Activated CD4-positive, CD25-positive, alpha-beta regulatory T cell treated with anti-CD3 and anti-CD28 coated beads, Interleukin-2, amount 50 U/mL, for 24 hours (primary cell): ENCODE data around the gene KRT79.

ENCODE experiments used
- ATAC-seq, 2 donors: fragments of 150-1000 bp; cut with Tn5 transposase; one replicate each; pipeline ENCODE4 v1.10.0; 2021; ENCODE audit warnings: mild to moderate bottlenecking in 1 of 2, moderate library complexity in 1 of 2

Gene KRT79

DNA sequence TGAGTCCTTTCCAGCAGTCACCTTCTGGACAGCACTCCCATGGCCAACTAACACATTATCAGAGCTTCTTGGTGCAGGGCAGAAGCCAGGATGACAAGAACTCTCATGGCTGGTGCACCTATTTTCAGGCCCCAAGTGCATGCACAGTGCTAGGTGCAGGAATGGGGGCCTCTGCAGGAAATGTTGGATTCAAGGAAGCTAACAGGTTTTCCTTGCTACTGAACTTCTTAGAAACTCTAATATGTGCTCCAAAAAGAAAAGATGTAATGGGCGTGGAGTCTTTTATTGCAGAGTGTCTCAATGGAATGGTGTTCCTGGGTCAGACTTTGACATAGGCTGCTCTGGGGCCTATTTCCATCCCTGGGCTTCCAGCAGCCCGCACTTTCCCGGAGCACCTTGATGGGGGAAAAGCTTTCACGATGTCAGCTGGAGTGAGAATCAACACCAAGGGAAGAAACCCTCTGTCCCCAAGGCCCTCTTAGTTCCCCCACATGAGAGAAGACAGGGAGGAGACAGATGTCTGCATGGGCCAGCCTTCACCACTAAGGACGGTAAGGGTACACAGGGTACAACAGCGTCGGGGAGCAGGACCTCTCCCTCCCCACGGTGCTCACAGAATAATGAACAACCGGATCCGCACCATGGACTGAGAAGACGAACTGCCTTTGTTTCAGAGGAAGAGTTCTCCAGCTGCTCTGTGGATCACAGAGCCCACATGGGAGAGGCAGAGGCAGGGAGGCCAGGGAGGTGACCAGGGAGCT, 45.1 kb downstream of the KRT79 start:
- ATAC-seq, result no peak

DNA sequence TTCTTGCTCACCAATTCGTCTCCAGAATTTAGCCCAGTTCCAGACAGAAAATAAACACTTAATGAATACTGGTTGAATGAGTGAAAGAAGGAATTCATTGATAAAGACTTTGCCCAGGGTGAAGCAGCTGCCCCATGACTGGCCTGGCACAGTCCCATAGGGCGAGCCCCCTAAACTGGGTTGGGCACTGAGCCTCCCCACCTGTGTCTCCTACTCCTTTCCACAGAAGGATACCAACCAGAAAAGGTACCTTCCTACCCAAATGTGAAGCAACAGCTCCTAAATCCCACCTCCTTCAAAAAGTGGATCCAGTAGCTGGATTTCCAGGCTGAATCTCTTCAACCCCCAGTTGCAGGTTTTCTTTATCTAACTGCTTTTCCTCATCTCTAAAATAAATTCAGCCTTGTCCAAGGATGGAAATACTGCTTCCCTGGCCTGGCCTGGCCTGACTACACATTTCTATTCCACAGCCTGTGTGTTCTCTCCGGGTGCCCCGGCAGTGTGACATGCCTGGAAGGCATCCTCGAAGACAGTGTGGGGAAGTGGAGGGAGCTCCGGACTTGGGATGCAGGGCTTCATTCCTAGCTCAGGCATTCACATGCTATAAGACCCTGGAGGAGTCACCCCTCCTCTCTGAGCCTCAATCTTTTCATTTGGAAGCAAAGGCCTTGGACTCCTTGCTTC, 45.8 kb downstream of the KRT79 start:
- no peak for ATAC-seq

DNA sequence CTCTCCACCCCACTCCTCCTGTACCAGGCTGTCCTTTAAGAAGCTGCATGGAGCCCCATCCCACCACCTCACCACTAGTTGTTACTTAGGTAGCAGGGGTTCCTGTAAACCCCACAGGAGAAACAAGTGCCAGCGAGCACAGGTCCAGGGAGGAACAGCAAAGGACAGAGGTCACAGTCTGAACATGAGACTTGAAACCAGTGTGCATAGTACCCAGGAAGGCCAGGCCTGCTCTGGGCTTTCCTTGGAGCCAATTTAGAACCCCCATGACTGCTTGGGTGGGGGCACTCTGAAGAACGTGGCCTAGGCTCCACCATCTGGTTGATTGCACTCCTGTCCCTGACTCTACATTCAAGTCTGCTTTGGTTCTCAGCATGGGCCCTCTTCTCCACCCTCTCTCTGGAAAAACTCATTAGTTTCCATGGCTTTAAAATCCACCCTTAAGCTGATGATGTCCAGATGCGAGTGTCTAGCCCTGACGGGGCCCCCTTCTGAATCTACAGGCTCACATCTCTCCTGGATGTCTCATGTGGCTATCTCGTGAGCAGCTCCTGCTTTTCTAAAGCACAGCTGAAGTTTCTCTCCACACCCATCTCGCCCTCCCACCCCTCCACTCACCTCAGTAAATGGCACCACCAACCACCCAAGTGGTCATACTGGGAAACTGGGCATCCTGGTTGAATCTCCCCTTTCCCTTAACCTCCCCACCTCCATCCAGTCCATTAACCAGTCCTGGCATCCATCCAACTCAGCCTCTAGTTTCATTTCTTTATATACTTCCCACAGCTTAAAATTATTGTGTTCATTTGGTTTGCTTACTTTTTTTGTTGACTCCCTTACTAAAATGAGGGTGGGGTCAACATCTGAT, 46.6 kb downstream of the KRT79 start:
- ATAC-seq, result no peak

DNA sequence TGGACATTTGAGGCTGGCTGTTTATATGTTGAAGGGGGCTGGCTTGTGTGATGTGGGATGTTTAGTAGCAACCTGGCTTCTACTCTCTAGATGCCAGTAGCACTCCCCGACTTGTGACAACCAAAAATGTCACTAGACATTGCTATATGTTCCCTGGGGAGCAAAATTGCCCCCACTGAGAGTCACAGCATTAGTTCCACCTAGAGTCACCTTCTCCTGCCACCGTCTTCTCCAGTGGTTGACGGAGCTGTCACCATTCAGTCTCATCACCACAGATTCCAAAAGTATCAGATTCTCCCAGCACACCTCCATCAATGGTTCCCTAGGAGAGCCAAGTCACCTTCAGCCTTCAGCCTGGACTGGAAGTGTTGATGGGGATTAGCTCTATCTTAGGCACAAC, 49.2 kb downstream of the KRT79 start:
- no peak for ATAC-seq

DNA sequence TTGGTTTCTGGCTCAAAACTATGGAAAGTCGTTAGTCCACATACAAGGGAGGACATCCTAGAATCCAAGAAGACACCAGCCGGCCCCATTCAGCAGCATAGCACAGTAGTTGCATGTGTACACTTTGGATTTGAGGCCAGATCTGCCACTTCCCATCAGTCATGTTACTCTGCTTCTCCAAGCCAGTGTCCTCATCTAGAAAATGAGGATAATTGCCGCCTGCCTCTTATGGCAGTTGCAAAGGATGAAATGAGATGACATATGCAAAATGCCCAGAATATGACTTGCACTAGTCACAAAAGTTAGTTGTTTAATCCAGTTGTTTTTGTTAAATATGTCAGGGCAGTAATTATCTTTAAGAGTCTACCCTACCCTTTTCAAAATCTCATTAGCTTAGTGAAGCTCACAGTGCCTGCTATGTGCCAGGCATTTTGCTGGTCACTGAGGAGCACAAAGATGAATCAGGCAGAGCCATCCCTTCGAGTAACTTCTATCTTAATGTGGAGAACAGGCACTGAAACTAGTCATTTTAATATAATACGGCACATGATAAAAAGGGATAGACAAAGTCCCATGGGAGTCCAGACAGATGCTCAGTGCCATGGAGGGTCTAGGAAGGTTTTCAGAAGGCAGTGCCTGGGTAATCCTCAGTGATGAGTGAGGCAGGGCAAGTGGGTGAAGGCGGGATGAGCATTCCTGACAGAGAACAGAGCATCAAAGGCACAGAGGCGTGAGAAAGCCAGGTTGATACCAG, 50.4 kb downstream of the KRT79 start:
- ATAC-seq, result no peak

DNA sequence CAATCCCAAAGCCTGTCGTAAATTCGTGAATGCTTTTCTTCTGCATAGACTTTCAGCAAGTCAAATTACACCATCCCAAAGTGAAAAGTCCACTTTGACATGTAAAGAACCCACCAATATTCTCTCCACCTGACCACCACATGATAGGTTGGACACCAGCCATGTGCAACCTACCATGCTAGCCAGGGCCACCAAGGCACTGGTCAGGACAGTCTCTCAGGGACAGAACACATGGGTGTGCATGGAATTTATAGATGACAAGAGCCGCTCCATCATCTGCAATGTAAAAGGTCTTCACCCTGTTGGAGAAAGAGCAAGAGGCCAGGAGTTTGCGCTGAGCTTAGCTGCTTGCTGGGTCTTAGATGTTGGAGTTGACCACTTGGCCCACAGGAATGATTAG, 51.6 kb downstream of the KRT79 start:
- ATAC-seq, result no peak

DNA sequence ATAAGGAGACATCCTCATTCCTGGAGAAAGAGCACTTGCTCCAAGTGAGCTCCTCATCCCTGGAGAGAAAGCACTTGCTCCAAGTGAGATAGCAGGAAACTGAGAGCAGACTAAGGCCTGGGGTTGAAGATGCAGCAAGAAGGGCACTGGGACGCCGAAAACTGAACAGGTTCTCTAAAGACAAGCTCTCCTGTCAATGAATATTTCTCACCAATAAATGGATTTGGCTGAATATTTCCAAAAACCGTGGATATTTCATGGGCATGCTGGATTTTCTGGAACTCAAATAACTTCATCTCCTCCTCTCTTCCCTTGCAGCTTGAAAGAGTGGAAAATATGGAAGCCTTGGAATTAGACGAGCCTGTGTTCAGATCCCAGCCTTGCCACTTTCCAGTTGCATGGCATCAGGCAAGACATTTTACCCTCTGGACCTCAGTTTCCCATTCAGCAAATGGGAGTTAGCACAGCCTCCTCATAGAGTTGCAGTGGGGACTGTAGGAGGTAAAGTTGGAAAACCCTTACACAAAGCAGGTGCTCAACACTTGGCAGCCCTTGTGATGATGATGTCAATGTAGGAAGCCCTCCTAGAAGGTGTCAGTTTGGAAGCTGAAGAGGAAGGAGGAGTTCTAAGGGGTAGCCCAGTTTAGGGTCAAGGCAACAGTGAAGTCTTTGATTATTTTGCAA, 52.6 kb downstream of the KRT79 start:
- no peak for ATAC-seq

DNA sequence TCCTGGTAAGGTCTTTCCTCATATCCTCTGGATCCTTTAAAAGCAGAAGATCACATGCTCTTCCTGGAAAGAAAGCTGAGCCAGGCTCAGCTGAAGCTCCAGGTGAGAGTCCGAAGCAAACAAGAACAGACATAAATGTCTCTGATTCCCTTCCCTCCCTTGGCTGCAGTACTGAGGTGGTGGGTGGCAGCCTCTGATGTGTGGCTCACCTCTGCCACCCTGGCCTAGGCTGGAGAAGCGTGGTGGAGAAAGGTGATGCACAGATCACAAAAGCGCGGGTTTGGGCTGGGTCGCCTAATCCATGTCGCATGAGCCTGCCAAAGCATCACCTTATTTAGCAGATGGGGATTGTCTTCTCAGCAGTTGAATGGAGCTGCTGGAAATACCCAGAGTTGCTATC, 54.2 kb downstream of the KRT79 start:
- no peak for ATAC-seq

DNA sequence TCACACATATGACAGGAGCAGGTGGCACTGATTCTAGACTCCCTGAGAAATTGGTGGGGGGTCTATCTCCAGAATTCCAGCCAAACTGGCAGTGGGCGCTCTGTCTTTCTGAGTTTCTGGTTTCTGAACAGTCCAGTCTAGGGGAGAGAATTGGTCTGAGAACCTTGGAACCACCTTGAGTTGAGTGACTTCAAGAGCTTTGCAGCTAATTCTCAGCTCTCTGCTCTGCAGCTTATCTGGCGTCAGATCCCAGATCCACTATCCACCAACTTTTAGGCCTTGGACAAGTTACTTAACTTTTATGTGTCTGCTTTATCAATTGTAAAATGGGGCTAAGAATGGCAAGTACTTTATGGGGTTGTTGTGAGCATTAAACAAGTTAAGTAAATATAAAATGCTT, 55.3 kb downstream of the KRT79 start:
- ATAC-seq, result no peak

DNA sequence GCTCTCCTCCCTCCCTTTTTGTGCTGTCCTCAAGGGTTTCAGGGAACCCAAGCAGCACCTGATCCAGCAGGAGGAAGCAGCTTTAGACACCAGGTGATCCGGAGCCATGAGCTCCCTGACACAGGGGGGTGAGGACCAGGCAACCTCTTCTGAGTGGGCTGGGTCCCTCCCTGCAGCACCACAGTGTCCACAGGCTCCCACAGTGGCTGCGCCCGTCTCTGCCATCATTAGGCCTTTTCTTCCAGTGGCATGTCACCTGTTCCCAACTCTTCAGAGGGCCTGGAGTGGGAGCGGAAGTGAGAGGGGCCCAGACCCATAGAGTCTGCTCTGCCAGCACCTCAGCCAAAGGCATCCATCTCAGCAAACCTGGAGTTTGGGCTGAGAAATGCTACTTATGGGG, 56.5 kb downstream of the KRT79 start:
- ATAC-seq, result no peak

DNA sequence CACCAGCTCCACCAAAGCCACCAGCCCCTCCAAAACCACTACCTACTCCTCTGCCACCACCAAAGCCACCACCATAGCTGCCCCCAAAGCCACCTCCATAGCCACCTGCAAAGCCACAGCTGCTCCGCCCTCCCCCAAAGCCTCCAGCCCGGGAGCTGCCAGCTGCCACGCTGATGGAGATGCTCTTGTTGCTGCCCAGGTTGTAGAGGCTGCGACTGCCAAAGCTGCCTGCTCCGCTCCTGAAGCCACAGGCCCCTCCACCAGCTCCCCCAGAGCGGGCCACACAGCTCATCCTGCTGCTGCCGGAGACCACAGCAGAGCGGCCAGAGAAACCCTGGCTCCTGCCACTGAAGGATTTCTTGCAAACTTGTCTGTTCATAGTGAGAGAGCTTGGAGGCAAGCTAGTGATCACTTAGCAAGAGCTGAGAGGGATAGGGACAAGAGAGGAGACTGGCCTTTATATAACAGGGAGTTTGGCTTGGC, 57.2 kb downstream of the KRT79 start, which contains the start of gene KRT76:
TSS of gene KRT76 (minus strand) at position 433 of the 483 bp plus-strand sequence. CDS start at position 379, 54 bp downstream.
- no peak for ATAC-seq

DNA sequence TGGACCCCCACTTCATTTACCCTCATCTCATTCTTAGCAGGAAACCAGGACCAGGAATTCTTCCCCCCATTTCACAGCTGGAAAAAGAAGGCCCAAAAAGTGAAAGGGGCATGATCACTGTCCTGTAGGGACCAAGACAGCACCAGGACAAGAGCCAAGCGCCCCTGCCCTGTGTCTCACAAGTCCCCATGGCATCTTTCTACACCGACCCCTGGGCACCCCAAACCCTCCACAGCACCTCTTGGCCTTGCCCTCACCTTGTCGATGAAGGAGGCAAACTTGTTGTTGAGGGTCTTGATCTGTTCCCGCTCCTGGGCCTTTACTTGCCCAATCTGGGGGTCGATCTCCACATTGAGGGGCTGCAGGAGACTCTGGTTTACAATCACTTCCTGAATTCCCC, 57.7 kb downstream of the KRT79 start:
- no peak for ATAC-seq

DNA sequence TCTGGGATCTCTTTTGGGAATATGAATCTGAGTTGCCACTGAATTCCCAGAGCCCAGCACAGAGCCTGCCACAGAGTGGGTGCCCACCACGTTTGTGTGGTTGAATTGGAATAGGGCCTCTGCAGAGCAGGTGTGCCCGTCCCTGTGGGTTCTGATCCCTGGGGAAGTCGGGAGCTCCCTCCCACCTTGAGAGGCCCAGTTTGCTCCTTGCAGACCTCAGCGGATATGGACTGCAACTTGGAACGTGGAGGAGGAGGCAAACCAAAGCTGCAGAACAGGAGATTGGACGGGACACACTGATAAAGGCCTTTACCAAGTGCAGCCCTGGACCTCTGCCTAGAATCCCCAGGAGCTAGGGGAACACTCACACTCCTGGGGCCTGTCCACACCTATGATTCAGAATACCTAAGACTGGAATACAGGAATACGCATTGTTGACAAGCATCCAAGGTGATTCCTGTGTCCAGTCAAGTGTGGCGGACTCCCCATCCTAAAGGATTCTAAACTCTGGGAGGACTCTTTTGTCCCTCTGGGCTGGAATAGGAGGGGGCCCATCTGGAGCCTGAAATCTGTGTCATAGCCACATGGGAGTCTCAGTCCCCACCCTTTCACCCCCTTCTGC, 59.4 kb downstream of the KRT79 start:
- no peak for ATAC-seq

DNA sequence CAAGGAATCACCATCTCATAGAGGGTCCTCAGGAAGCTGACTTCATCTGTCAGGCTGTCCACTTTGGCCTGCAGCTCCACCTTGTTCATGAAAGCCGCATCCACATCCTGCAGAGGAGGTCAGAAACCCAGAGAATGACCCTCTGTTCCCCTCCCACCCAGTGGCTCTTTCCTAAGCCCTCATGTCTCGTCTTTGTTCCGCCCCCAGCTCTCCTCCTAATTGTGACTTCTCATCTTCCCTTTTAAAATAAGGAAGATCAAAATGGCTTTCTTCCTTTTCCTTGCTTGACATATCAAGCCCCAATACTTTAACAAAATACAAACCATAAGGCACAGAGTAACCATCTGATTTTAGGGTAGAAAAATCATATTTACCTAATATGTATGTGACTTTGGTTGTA, 61.3 kb downstream of the KRT79 start:
- no peak for ATAC-seq

DNA sequence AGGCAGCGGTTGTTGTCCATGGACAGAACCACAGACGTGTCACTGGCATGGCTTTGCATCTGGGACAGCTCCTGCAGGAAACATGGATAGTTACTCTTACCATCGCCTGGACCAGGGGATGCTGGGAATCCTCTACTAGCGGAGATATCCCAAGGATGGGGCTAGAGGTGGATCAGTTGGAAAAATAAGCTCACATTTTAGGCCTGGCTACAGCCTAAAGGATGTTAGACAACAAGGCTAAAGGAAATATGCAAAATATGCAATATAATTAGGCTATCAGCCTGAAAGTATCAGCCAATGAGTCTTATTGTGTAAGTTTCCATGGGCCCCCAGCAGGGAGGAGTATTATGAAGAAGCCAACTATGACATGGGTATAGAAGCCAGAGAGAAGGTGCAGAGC, 61.9 kb downstream of the KRT79 start:
- no peak for ATAC-seq

DNA sequence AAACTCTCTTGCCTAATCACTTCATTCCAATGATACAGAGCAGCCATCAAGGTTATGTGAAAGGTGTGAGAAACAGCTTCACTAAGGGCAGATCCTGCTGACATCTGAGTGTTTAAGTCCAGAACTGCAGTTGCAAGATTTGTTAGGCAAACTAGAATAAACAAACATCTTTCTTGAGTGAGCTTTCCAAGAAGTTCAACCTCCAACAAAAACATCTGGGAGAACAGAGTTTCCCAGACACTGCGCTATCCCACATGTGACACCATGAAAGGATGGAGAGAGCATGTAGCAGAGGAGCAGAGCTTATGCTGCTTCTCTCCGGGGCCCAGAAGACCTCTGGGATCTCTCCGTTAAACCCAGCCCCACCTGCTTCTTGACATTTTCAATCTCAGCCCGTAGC, 62.6 kb downstream of the KRT79 start:
- ATAC-seq, result no peak
